ENCODE results near the gene TLN1. TPM values are rescaled to one million over a fixed set of nuclear protein-coding genes. Genes with fewer than 3 reads are reported as not detected.

TLN1 gene
- total RNA-seq, 1 donor from 2014 or later: 93.7 TPM

DNA sequence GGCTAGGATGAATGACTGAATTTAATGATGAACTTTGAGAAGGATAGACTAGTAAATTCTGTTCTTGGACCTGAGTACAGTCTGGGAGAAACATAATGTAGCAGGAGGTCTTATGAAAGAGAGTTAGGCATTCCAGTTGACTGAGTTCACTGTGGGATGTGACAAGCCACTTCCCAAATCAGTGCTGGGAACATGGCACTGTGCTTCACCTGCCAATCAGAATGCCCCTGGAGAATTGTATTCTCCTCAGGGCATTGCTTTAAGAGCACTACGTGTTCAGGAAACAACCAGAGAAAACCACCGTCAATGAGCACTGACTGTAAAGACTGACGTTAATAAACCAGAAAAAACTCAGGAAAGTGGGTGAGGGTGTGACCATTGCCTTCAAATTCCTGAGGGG is 72.7 kb downstream of the TLN1 start:
- no peak for DNase-seq

DNA sequence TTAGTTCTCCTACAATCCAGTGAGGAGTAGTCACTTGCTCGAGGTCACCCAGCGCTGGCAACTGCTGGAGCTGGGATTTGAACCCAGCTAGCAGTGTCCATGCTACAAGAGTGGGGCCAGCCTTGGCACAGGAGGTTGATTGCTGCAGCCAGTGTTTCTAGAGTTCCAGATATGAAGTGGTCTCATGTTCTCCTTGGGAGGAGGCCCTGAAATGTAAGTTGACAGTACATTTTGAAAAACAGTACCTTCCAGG is 73.1 kb downstream of the TLN1 start:
- DNase-seq: no peak

DNA sequence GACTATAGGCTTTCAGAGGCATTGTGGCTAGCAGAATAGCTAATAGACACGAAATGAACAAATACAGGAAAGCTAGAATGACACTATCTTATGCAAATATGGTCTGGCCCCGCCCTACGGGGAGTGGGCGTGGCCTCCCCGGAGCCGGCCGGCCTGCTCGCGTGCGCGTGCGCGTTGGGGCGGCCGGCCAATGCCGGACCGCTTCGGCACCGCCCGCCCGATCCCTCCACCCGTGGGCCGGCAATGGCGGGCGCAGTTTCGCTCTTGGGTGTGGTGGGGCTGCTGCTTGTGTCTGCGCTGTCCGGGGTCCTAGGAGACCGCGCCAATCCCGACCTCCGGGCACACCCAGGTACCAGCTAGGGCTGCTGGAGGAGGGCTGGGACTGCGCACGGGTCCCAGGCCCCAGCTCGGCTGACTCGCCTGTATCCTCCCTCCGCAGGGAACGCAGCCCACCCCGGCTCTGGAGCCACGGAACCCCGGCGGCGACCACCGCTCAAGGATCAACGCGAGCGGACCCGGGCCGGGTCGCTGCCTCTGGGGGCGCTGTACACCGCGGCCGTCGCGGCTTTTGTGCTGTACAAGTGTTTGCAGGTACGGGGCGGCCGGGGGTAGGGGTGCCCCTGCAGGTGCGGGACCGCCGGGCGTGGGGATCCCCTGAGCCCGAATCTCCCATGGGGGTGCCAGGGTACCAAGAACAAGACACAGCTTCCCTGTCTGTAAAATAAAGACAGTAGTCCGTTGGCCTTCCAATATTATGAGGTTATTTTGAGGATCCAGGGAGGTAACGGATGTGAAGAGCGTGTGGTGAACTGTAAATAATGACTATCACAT is 73.6 kb downstream of the TLN1 start, which contains the start of gene CCDC107:
Gene CCDC107, plus strand, starts transcription at position 156 of the 831 bp plus-strand sequence. Its CDS starts 88 bp downstream, at position 244.
- DNase-seq: peak; percentile 82

DNA sequence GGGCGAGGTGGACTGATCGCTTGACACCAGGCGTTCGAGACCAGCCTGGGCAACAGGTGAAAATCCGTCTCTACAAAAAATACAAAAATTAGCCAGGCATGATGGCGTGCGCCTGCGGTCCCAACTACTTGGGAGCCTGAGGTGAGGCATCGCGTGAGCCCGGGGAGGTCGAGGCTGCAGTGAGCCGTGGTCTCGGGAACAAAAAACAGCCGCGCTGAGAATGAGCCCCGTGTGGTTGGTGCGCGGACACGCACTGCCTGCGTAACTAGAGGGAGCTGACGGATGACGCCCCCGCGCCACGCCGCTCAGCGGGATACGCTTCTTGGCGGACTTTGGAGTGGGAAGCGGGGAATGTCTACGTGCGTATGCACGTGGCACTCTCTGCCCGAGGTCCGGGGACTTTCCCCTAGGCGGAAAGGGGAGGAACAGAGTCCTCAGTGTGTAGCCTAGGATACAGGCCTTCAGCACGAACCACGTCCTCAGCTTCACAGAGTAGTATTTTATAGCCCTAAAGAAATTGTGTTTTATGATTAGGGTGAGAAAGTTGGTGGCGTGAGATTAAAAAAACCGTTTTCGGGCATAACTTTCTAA is 74.4 kb downstream of the TLN1 start, which contains the start of gene RMRP:
Gene RMRP, minus strand, starts transcription at position 474 of the 591 bp plus-strand sequence.
- DNase-seq: peak; percentile 99

DNA sequence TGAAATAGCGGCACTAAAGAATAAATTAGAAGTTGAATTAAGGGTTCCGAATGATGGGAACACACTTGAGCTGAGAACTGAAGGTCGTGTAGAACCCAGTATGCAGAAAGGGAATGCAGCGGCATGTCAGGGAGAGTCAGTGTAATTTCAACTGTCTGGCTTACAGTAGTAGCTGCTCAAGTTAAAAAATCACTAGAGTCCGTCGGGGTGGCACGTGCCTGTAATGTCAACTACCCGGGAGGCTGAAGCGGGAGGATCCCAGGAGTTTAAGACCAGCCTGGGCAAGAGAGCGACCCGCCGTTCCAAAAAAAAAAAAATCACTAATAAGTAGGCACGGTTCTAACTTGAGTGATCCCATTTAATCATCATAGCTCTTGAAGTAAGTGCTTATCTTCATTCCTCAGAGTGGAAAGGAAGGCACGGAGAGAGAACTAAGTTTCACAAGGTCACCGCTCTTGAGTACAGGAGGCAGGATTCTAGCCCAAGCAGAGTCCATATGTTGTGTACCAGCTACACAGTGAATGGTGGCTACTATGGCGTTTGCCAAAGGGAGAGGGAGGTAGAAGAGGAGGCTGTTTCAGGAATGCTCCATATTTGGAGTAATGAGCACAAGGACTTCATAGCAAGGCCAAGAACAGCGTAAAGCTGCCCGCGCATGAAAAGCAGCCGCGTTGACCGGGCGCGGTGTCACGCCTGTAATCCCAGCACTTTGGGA is 75.0 kb downstream of the TLN1 start:
- DNase-seq: peak; percentile 61

DNA sequence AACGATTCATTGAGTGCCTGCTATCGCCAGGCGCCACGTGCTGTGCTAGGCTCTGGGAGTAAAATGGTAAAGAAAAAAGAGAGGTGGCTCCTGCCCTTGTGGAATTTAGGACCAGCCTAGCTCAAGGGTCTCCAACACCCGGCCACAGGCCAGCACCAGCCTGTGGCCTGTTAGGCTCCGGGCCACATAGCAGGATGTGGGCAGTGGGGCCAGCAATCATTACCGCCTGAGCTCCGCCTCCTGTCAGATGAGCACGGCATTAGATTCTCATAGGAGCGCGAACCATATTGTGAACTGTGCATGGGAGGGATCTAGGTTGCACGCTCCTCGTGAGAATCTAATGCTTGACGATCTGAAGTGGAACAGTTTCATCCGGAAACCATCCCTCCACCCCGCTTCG is 75.6 kb downstream of the TLN1 start:
- no peak for DNase-seq

DNA sequence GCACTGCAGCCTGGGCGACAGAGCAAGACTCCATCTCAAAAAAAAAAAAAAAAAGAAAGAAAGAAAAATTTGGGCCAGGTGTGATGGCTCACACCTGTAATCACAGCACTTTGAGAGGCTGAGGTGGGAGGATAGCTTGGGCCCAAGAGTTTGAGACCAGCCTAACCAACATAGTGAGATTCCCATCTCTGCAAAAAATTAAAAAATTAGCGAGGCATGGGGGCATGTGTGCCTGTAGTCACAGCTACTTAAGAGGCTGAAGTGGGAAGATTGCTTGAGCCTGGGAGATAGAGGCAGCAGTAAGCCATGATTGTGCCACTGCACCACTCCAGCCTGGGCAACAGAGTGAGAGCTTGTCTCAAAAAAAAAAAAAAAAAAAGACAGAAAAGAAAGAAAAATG is 78.4 kb downstream of the TLN1 start:
- no peak for DNase-seq

DNA sequence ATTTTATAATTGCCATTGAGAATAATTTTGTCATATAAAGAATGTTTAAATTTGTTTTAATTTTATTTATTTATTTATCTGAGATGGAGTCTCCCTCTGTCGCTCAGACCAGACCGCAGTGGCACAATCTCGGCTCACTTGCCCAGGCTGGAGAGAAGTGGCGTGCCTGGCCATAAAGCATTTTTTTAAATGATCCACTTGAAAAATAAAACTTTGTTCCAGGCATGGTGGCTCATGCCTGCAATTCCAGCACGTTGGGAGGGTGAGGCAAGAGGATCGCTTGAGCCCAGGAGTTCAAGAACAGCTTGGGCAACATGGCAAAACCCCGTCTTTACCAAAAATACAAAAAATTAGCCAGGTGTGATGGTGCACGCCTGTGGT is 79.2 kb downstream of the TLN1 start:
- no peak for DNase-seq

DNA sequence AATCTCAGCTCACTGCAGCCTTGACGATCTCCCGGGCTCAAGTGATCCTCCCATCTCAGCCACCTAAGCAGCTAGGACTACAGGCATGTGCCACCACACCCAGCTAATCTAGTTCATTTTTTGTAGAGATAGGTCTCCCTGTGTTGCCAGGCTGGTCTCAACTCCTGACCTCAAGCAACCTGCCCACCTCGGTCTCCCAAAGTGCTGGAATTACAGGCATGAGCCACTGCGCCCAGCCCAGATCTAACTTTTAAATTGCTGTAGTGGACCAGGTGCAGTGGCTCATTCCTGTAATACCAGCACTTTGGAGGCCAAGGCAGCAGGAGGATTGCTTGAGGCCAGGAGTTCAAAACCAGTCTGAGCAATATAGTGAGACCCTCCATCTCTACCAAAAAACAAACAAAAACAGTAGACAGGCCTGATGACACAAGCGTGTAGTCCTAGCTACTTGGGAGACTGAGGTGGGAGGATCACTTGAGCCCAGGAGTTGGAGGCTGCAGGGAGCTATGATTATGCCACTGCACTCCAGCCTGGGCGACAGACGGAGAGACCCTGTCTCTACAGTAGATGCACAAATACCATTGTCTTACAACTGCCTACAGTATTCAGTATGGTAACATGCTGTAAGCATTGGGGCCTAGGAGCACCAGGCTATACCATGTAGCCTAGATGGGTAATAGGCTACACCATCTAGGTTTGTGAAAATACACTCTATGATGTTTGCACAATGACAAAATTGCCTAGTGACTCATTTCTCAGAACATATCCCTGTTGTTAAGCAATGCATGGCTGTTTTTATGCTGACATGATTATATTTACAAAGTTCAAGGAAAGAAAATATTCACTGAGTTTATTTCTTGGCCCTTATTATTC is 79.8 kb downstream of the TLN1 start:
- no peak for DNase-seq

DNA sequence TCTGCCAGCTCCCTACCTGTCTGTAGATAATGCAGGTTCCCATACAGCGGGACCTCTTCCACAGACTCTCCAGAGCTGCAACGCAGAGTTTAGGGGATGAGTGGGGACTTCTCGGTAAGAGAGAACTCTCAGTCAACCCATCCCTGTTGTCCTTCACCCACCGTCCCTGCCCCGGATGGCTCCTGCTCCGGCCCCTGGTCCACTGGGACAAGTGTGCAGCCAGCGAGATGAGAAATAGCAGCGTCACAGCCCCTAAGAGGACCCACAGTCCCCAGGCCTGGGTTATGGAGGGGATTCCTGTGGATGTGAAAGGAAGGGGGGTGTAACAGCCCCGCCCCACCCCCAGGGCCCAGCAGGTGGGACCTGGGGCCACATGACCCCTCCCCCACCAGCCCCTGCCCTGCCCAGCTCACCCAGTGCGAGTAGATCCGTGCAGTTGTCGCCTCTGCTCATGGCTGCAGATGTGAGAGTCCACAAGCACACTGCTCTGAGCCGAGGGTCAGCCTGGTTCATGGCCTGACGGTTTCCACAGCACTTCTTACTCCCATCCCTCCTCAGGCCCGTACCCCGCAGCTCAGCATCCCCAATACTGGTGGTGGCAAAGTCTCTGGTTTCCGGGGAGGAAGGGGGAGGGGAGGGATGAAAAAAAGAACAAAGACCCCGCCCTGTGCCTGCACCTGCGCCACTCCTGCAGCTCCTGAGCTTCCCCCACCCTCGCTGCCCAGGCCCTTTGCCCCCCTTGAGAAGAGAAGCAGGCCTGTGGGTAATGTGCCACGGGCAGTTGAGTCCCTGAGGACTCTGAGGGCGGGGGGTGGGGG is 81.4 kb downstream of the TLN1 start, which contains the start of gene SIT1:
Gene SIT1, minus strand, starts transcription at position 591 of the 818 bp plus-strand sequence. Its CDS starts 78 bp downstream, at position 513.
- no peak for DNase-seq

DNA sequence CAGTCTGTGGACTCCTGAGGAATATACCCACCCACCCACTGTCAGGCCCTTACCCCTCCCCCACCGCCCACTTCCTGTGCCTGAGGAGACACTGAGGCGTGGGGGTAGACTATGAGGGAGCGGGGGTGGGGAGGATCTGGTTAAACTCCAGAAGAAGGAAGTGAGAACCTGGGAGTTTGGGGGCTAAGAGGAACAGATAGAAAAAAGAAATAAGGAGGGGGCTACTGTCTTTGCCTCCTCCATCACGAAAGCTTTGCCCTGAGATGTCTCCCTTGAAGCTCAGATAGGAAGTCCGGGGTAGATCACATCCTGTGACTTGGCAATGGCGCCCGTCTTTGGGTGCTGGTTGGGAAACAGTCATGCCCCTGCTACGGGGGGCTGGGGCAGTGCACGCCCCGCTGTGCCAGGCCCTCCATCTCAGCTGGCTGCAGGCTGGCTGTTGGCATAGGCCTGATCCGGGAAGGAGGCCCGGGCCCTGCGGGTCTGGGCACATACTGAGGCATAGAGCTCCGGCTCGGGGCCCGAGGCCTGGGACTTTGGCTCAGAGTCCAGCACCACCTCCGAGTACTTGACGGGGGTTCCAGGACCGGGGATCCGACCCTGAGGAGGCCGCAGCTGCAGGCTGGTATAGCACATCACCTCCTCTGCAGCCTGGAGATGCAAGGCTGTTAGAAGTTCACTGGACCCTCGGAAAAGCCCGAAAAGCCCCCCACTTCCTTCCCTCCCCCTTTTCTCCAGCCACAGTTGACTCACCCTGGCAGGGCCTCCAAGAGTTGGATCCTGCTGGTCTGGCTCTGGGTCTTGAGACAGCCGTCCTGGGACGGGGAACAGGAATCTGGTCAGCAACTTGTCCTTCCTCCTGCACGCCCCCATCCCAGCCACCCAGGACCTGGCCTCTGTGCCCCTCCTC is 82.3 kb downstream of the TLN1 start:
- DNase-seq: no peak

Small RNA genes within 50 kb of the gene (small RNA-seq; reads per million reads assigned to genes)
- gene MIR6853 (ENCODE audit: low replicate concordance) (not detected), gene RMRP (ENCODE audit: low replicate concordance) (not detected), gene RN7SL22P (ENCODE audit: low replicate concordance) (not detected)

Other genes with a start within 250 kb of the TLN1 start
- 11.2 TPM for gene RUSC2, start 242.1 kb downstream of the TLN1 start, total RNA-seq
- 10.5 TPM for gene TESK1, start 126.9 kb downstream of the TLN1 start, total RNA-seq
- 1.6 TPM for gene CD72, start 113.8 kb downstream of the TLN1 start, total RNA-seq
- gene SIT1, start 81.3 kb downstream of the TLN1 start, total RNA-seq: 0.30 TPM
- 94,985 TPM for gene RMRP, start 74.2 kb downstream of the TLN1 start, total RNA-seq
- gene CCDC107, start 73.9 kb downstream of the TLN1 start, total RNA-seq: 9.8 TPM
- gene ARHGEF39, start 67.0 kb downstream of the TLN1 start, total RNA-seq: 2.4 TPM
- 2.2 TPM for gene CA9, start 58.3 kb downstream of the TLN1 start, total RNA-seq
- 517 TPM for gene TPM2, start 42.3 kb downstream of the TLN1 start, total RNA-seq
- gene CREB3, start 471 bp upstream of the TLN1 start, total RNA-seq: 19.0 TPM
- gene GBA2, start 17.0 kb upstream of the TLN1 start, total RNA-seq: 32.1 TPM
- gene RGP1, start 17.1 kb upstream of the TLN1 start, total RNA-seq: 8.8 TPM
- gene MSMP, start 22.1 kb upstream of the TLN1 start, total RNA-seq: not detected
- 31.5 TPM for gene NPR2, start 59.4 kb upstream of the TLN1 start, total RNA-seq
- gene SPAG8, start 80.1 kb upstream of the TLN1 start, total RNA-seq: 1.2 TPM
- 12.3 TPM for gene HINT2, start 82.8 kb upstream of the TLN1 start, total RNA-seq
- not detected for gene FAM221B, start 96.5 kb upstream of the TLN1 start, total RNA-seq
- 3.6 TPM for gene TMEM8B, start 97.0 kb upstream of the TLN1 start, total RNA-seq
- not detected for gene OR13J1, start 138.2 kb upstream of the TLN1 start, total RNA-seq
- not detected for gene HRCT1, start 174.0 kb upstream of the TLN1 start, total RNA-seq
- 0.79 TPM for gene SPAAR, start 177.3 kb upstream of the TLN1 start, total RNA-seq
- gene OR2S2, start 226.0 kb upstream of the TLN1 start, total RNA-seq: not detected

All from skin of body (tissue), 3 donors.